ENCODE measurements around the gene SYCP2.

Gene SYCP2

DNA sequence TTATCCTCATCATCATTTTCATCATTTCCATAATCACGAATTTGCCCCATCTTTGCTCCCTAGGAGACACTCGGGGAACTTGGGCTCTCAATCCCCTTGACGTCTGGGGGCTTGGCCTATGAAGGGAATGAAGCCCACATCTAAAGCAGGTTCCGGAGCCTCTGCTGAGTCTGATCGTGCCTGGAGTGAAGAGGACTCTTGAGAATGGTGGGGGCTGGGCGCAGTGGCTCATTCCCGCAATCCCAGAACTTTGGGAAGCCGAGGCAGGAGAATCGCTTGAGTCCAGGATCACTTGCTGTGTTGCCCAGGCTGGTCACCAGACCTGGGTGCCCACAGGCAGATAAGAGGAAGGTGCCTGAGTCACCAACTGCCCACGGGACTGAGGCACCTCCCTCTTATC is 114.5 kb downstream of the SYCP2 start:
- H3K36me3 ChIP-seq (ENCODE audit: control insufficient read depth, insufficient read depth, low read length), result no peaks in the 10 kb centered on the region
- H3K4me1 ChIP-seq (ENCODE audit: control insufficient read depth, insufficient read depth, low read length, poor library complexity, severe bottlenecking), result no peaks in the 10 kb centered on the region
- DNase-seq, result no peak
- H3K27ac ChIP-seq (ENCODE audit: insufficient read depth, low read length, poor library complexity, severe bottlenecking), result no peak overlapping the region
- H3K27me3 ChIP-seq (replicated peaks; ENCODE audit: control insufficient read depth, insufficient read depth, low read length, poor library complexity, severe bottlenecking), result no peaks in the 10 kb centered on the region
- H3K4me3 ChIP-seq (ENCODE audit: insufficient read depth, low read depth, low read length, poor library complexity, severe bottlenecking), result no peak overlapping the region
- no peaks in the 10 kb centered on the region for H3K9me3 ChIP-seq (ENCODE audit: control insufficient read depth, low read length)

DNA sequence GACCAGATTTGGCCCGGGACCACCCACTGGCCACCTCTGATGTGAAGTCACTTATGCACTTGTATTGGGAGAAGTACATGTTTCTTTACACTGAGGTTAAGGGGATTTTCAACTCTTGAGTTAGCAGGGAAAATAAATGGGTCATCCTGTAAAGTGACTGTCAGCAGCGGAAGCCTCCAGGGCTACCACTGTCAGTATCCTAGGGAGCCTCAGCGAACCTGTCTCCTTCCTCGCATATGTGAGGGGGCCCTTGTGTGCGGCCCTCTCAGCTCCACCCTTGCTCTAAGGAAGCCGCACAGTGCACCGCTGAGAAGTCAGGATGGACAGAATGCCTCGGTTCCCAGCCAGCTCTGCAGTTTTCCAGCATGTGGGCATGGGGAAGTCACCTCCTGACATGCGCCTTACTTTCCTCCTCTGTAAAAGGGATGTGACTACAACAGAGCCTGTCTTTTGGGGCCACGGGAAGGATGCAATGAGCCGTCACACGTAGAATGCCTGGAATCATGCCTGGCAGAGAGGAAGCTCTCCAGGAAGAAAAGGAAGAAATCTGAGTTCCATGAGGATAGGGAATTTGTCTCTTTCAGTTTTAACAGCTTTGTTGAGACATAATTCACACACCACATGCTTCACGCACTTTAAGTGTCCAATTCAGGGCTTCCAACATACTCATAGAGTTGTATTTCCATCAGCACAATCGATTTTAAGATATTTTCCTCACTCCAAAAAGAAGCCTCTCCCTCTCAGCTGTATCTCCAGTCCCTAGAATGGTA is 115.4 kb downstream of the SYCP2 start:
- no peak overlapping the region for H3K27ac ChIP-seq (ENCODE audit: insufficient read depth, low read length, poor library complexity, severe bottlenecking)
- no peaks in the 10 kb centered on the region for H3K36me3 ChIP-seq (ENCODE audit: control insufficient read depth, insufficient read depth, low read length)
- no peak for DNase-seq
- H3K27me3 ChIP-seq (replicated peaks; ENCODE audit: control insufficient read depth, insufficient read depth, low read length, poor library complexity, severe bottlenecking), result no peaks in the 10 kb centered on the region
- H3K4me1 ChIP-seq (ENCODE audit: control insufficient read depth, insufficient read depth, low read length, poor library complexity, severe bottlenecking), result no peaks in the 10 kb centered on the region
- H3K9me3 ChIP-seq (ENCODE audit: control insufficient read depth, low read length), result no peaks in the 10 kb centered on the region
- H3K4me3 ChIP-seq (ENCODE audit: insufficient read depth, low read depth, low read length, poor library complexity, severe bottlenecking), result no peak overlapping the region

DNA sequence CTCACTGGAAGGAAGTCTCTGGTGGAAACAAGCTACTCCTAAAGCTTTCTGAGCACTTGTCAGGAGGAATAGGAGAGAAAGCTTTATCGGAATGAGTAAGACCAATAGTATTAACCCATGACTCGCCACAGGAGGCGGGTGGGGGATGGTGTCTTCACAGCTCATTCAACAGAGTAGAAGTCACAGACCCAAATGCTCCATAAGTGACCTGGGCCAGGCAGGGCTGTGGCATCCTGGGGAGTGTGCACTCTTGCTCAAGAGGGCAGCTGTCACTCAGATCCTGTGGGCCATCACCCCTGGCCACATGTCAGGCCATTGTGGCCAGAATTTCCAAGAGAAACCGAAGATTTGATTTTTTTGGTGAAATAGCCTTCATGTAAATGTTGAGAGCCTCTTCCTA is 116.0 kb downstream of the SYCP2 start:
- no peak for DNase-seq
- H3K4me3 ChIP-seq (ENCODE audit: insufficient read depth, low read depth, low read length, poor library complexity, severe bottlenecking), result no peak overlapping the region
- no peaks in the 10 kb centered on the region for H3K9me3 ChIP-seq (ENCODE audit: control insufficient read depth, low read length)

DNA sequence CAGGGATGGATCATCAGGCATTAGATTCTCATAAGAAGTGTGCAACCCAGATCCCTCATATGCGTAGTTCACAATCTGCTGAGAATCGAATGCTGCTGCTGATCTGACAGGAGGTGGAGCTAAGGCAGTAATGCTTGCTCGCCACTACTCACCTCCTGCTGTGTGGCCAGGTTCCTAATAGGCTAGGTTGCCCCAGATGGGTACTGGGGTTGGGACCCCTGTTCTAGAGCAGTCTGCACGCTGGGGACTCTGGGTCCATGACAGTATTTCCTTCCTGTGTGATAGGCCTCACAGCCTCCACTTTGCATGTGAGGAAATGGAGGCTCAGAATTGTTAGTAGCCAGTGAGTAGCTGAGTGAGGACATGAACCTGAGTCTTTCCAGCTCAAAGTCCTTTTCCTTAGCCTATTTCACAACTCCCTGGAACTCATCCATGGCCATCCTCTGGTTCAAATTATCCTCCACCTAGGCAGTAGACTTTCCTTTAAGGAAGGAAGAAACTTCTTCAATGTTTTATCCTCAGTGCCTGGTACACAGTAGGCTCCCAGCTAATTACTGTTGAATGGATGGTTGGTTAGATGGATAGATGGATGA is 117.2 kb downstream of the SYCP2 start:
- DNase-seq, result no peak

More for the DNA sequence above, 116.0 kb downstream of the SYCP2 start:
- H3K36me3 ChIP-seq (ENCODE audit: control insufficient read depth, insufficient read depth, low read length), result no peaks in the 10 kb centered on the region
- no peak overlapping the region for H3K27ac ChIP-seq (ENCODE audit: insufficient read depth, low read length, poor library complexity, severe bottlenecking)
- no peaks in the 10 kb centered on the region for H3K27me3 ChIP-seq (replicated peaks; ENCODE audit: control insufficient read depth, insufficient read depth, low read length, poor library complexity, severe bottlenecking)
- no peaks in the 10 kb centered on the region for H3K4me1 ChIP-seq (ENCODE audit: control insufficient read depth, insufficient read depth, low read length, poor library complexity, severe bottlenecking)

DNA sequence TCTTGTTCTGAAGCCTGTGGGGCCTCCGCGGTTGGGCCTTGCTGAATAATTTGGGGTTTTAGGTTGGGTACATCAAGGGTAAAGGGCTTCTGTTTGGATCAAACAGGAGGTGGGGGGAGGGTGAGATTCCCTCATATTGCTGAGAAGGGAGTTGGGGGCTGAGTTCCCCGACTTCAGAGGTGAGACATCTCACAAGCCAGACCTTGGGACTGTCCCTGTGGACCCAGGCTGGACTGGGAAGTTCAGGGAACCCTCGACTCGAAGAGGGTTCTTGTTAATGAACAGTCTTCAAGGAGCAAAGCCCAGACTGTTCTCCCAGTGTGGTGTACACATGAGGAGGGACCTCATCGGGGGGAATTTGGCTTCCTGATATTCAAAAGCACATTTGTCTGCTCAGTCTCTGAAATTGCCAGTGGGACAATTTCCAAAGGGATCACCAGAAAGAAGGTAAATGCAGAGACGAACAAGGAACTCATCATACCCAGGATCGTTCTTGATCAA is 118.5 kb downstream of the SYCP2 start:
- Histone ChIP-seq H3K27me3 (replicated peaks; ENCODE audit: control insufficient read depth, insufficient read depth, low read length, poor library complexity, severe bottlenecking) (no peaks in the 10 kb centered on the region), H3K36me3 (ENCODE audit: control insufficient read depth, insufficient read depth, low read length) (no peaks in the 10 kb centered on the region), H3K4me1 (ENCODE audit: control insufficient read depth, insufficient read depth, low read length, poor library complexity, severe bottlenecking) (no peaks in the 10 kb centered on the region), H3K27ac (ENCODE audit: insufficient read depth, low read length, poor library complexity, severe bottlenecking) (no peak overlapping the region), H3K9me3 (ENCODE audit: control insufficient read depth, low read length) (no peaks in the 10 kb centered on the region), H3K4me3 (ENCODE audit: insufficient read depth, low read depth, low read length, poor library complexity, severe bottlenecking) (no peak overlapping the region)
- DNase-seq, result no peak

More for the DNA sequence above, 117.2 kb downstream of the SYCP2 start:
- Histone ChIP-seq H3K27ac (ENCODE audit: insufficient read depth, low read length, poor library complexity, severe bottlenecking) (no peak overlapping the region), H3K4me3 (ENCODE audit: insufficient read depth, low read depth, low read length, poor library complexity, severe bottlenecking) (no peak overlapping the region), H3K36me3 (ENCODE audit: control insufficient read depth, insufficient read depth, low read length) (no peaks in the 10 kb centered on the region), H3K9me3 (ENCODE audit: control insufficient read depth, low read length) (no peaks in the 10 kb centered on the region), H3K4me1 (ENCODE audit: control insufficient read depth, insufficient read depth, low read length, poor library complexity, severe bottlenecking) (no peaks in the 10 kb centered on the region), H3K27me3 (replicated peaks; ENCODE audit: control insufficient read depth, insufficient read depth, low read length, poor library complexity, severe bottlenecking) (no peaks in the 10 kb centered on the region)

DNA sequence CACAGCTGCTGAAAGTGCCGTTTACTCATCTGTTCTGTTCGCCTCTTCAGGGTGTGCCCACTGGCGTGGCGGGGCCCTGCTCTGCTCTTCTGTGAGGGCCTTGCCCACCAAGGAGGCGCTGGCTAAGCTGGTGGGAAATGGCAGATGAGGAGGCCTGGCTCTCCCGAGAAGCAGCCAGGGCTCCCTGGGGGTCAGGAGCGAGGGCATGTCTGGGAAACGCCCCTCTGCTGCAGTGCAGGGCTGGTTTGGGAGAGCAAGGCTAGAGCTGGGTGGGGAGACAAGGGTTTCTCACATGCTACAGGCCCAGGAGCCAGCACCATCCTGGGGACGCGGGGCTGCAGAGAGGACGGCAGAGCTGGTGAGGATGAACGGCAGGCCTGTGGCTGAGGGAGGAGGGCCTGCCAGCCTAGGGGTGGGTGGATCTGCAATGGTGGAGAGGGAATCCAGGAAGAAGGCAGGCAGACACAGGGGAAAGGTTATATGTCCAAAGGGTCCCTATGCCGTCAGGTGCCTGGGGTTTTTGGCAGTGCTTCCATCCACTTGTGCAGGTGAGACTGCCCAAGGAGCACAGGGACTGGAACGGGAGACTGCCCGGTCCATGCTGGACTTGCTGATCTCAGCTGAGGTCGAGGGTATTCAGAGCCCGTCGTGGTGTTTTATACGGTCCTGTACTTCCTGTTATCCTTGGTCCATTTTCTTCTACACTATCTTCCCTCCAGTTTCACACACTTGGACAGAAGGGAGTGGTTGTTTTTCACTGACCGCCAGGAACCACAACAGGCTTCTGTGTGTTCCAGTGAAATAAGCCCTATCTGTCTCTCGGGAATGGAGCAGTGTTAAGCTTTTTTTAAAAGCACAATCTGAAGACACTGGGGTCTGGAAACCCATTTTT is 119.2 kb downstream of the SYCP2 start:
- Histone ChIP-seq H3K27ac (ENCODE audit: insufficient read depth, low read length, poor library complexity, severe bottlenecking) (no peak overlapping the region), H3K4me3 (ENCODE audit: insufficient read depth, low read depth, low read length, poor library complexity, severe bottlenecking) (no peak overlapping the region), H3K36me3 (ENCODE audit: control insufficient read depth, insufficient read depth, low read length) (no peaks in the 10 kb centered on the region), H3K9me3 (ENCODE audit: control insufficient read depth, low read length) (no peaks in the 10 kb centered on the region), H3K4me1 (ENCODE audit: control insufficient read depth, insufficient read depth, low read length, poor library complexity, severe bottlenecking) (no peaks in the 10 kb centered on the region), H3K27me3 (replicated peaks; ENCODE audit: control insufficient read depth, insufficient read depth, low read length, poor library complexity, severe bottlenecking) (no peaks in the 10 kb centered on the region)
- DNase-seq, result no peak

Measured in effector memory CD4-positive, alpha-beta T cell (primary cell).